Stomach (tissue), 9 donors: ENCODE measurements around the gene PLEKHJ1. TPM values are rescaled to one million over a fixed set of nuclear protein-coding genes. Genes with fewer than 3 reads are reported as not detected.
A peak's percentile ranks its signal among the peaks of the same experiment; 100 is the strongest.

ENCODE experiments used
- DNase-seq, 2 donors: peaks; one replicate each; pipeline versions ENCODE4 v3.0.0 to v3.0.0-alpha.2; 2013 to 2019
- H3K27ac ChIP-seq, 5 donors: fragments of 200-600 bp in 4 of 5; sonication (generic) in 4 of 5; one replicate each; pipeline ENCODE4 v1.5.1; 2013 to 2019; ENCODE audit warnings: mild to moderate bottlenecking in 1 of 5, moderate library complexity in 1 of 5
- H3K27me3 ChIP-seq, 3 donors: fragments of 200-600 bp; sonication (generic); one replicate each; pipeline ENCODE4 v1.5.1; 2017 to 2019; ENCODE audit warnings: mixed run types in 1 of 3
- H3K36me3 ChIP-seq, 4 donors: fragments of 200-600 bp; sonication (generic); 1 replicate in 3 of 4; 2 replicates in 1 of 4; pipeline ENCODE4 v1.5.1; 2016 to 2019
- H3K4me1 ChIP-seq, 4 donors: fragments of 200-600 bp; sonication (generic); one replicate each; pipeline ENCODE4 v1.5.1; 2016 to 2019
- H3K4me3 ChIP-seq, 4 donors: fragments of 200-600 bp; sonication (generic) in 3 of 4; one replicate each; pipeline ENCODE4 v1.5.1; 2016 to 2019; ENCODE audit warnings: mild to moderate bottlenecking in 1 of 4
- H3K9me3 ChIP-seq, 4 donors: fragments of 200-600 bp; sonication (generic); one replicate each; pipeline ENCODE4 v1.5.1; 2016 to 2019
- EP300 ChIP-seq: sonication (generic); formaldehyde crosslinking; IDR thresholded peaks from one replicate; pipeline ENCODE4 v1.6.1; 2017; ENCODE audit warnings: antibody characterized with exemption
- POLR2A ChIP-seq, 4 donors: fragments of 450-650 bp; IDR thresholded peaks; one replicate each; pipeline ENCODE4 v1.6.1; 2016; ENCODE audit warnings: antibody characterized with exemption in 4 of 4, control low read depth in 2 of 4, mild to moderate bottlenecking in 1 of 4, moderate library complexity in 1 of 4
- POLR2AphosphoS5 ChIP-seq, 3 donors: sonication (generic); formaldehyde crosslinking; IDR thresholded peaks; one replicate each; pipeline ENCODE4 v1.6.1; 2016; ENCODE audit warnings: antibody characterized with exemption in 3 of 3
- WGBS, 5 donors: extraction: QIAGEN DNeasy Blood & Tissue Kit in 3 of 5; methylation state at CpG; one replicate each; pipeline versions ENCODE4 v1.1.5 to v1.1.7; 2013 to 2018; 5-methylcytosine and 5-hydroxymethylcytosine counted together
- intact Hi-C: fragments of 100-400 bp; cut with DNase I; formaldehyde crosslinking; loops from one replicate; pipeline ENCODE4 v1.15.1; 2023; ENCODE audit warnings: low total_unique reads
- polyA plus RNA-seq, 3 donors: library from polyadenylated mRNA; stranded (reverse); fragments of 200-250 nt; gene quantifications; one replicate each; pipeline ENCODE4 v1.2.3, GENCODE V29; 2013
- total RNA-seq, 5 donors: library from RNA; depleted of rRNA; stranded (reverse); fragments of >200 nt; gene quantifications; one replicate each; pipeline versions ENCODE4 v1.1.0 to v1.2.3, GENCODE V29; 2014 to 2016
- TF ChIP-seq, protein P1 (sequence below), 7 experiments: fragments of 450-650 bp in 4 of 7; fragments of 200-600 bp in 3 of 7; sonication (generic) in 3 of 7; IDR thresholded peaks; one replicate each; pipeline ENCODE4 v1.5.1; 2016 to 2019; ENCODE audit warnings: antibody characterized with exemption in 7 of 7, control low read depth in 2 of 7, mild to moderate bottlenecking in 1 of 7
- donor health status: healthy with polysubstance abuse.
- donor health status: Bipolar disorder and iron deficiency.
- donor health status: healthy.

PLEKHJ1 gene
- total and polyA plus RNA-seq, 8 donors: 22.2 to 459 (median 111) TPM

GRCh38 chr19:2268480-2268830 lies 32.3 kb upstream of the PLEKHJ1 start:
- H3K36me3 ChIP-seq: peaks cover 13 to 23% (median 21%) of the 10 kb centered on the region in 4 donors
- TF ChIP-seq EP300: no peak
- TF ChIP-seq, protein P1, sequence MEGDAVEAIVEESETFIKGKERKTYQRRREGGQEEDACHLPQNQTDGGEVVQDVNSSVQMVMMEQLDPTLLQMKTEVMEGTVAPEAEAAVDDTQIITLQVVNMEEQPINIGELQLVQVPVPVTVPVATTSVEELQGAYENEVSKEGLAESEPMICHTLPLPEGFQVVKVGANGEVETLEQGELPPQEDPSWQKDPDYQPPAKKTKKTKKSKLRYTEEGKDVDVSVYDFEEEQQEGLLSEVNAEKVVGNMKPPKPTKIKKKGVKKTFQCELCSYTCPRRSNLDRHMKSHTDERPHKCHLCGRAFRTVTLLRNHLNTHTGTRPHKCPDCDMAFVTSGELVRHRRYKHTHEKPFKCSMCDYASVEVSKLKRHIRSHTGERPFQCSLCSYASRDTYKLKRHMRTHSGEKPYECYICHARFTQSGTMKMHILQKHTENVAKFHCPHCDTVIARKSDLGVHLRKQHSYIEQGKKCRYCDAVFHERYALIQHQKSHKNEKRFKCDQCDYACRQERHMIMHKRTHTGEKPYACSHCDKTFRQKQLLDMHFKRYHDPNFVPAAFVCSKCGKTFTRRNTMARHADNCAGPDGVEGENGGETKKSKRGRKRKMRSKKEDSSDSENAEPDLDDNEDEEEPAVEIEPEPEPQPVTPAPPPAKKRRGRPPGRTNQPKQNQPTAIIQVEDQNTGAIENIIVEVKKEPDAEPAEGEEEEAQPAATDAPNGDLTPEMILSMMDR (IDR thresholded peaks at IDR 0.05): no peak
- TF ChIP-seq POLR2A (IDR thresholded peaks at IDR 0.05): no peak
- no peak for TF ChIP-seq POLR2AphosphoS5 (IDR thresholded peaks at IDR 0.05)
- H3K27me3 ChIP-seq: no peaks in the 10 kb centered on the region
- peaks cover 32 to 68% (median 47%) of the 10 kb centered on the region in 4 donors for H3K4me1 ChIP-seq
- peak overlapping the region; percentile 97 to 100 (median 99) for H3K4me3 ChIP-seq
- H3K9me3 ChIP-seq: no peaks in the 10 kb centered on the region
- no peak for DNase-seq
- H3K27ac ChIP-seq: peak overlapping the region in 3 of 5 donors; percentile 96 to 99 (median 99)
- WGBS, 5 donors: 76 to 87% (median 83%) methylated on average over 4 of the region's 4 CpGs
- intact Hi-C loops: no loop called here

DNA sequence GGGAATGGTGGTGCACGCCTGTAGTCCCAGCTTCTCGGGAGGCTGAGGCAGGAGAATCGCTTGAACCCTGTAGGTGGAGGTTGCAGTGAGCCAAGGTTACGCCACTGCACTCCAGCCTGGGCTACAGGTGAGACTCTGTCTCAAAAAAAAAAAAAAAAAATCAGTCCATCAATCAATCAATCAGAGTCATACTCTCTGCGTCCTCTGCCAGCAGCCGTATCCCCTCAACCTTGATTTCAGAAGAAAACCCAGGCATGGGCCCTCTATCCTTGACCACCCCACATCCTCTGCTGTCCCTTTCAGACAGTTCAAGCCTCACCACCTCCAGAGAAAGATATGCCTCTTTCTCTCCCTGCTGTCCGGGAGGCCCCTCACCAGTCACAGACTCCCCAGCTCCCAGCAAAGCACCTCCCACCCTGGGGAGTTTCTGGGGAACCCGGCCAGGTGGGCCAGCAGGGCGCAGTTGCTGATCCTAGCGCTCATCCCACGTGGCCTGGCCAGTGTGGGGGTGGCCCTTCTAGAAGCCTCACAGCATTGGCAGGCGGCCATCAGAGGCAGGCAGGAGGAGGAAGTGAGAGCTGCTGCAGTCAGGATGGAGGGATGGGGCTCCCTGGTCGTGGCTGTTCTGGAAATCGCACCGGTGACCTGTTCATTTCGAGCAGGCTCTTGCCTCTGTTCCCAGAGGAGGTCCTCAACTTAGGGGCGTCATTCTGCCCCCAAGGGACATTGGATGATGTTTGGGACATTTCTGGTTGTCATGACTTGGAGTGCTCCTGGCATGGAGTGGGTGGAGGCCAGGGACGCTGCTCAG lies 30.3 kb upstream of the PLEKHJ1 start:
- Histone ChIP-seq H3K9me3 (no peaks in the 10 kb centered on the region), H3K36me3 (peaks cover 0 to 3% (median 2%) of the 10 kb centered on the region in 4 donors), H3K27ac (peak overlapping the region in 4 of 5 donors; percentile 19 to 64 (median 40)), H3K4me1 (peaks cover 12 to 48% (median 26%) of the 10 kb centered on the region in 4 donors), H3K27me3 (no peaks in the 10 kb centered on the region), H3K4me3 (no peak overlapping the region)
- TF ChIP-seq, protein P1 (IDR thresholded peaks at IDR 0.05): no peak
- peak in 2 of 3 donors; percentile 32 to 67 for TF ChIP-seq POLR2AphosphoS5 (IDR thresholded peaks at IDR 0.05)
- WGBS, 5 donors: 43 to 48% (median 45%) methylated on average over 13 to 18 of the region's 18 CpGs
- intact Hi-C loops: no loop called here
- DNase-seq: peak; percentile 89 to 93

DNA sequence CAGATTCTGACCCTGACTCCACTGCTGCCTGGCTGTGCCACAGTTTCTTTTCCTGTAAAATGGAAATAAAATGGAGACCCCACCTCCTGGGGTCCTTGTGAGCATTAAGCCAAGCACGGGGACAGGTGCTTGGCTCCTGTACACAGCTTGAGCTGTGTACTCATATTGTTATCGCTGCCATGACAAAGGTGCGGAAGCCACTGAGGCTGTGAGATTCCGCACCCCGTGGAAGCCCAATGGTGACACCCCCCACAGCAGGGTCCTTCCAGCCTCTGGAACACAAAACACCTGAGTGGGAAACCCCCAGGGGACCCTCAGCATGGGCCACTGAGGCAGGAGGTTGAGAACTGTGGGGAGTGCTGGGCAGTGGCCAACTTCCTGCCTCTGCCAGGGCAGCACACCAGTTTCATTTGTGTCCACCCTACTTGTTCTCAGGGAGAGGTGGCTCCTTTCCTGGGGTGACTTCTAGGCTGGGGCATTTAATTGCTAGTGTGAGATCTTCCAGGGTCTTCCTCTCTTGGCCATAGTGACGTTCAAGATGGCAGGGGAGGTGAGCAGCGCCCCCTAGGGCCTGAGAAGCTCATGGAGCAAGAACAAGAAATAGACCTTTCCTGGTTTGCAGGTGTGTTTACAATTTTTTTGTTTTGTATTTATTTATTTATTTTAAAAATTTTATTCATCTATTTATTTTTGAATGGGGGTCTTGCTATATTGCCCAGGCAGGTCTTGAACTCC lies 25.5 kb upstream of the PLEKHJ1 start:
- peak in 1 of 2 donors; percentile 60 for DNase-seq
- Histone ChIP-seq H3K9me3 (no peaks in the 10 kb centered on the region), H3K27me3 (no peaks in the 10 kb centered on the region), H3K27ac (no peak overlapping the region), H3K36me3 (no peaks in the 10 kb centered on the region), H3K4me3 (no peak overlapping the region), H3K4me1 (peaks cover 5 to 20% (median 9%) of the 10 kb centered on the region in 4 donors)
- intact Hi-C loops: no loop called here
- TF ChIP-seq POLR2AphosphoS5 (IDR thresholded peaks at IDR 0.05) (no peak), POLR2A (IDR thresholded peaks at IDR 0.05) (no peak), EP300 (no peak)
- TF ChIP-seq, protein P1 (IDR thresholded peaks at IDR 0.05): peak in 2 of 7 experiments; percentile 27 to 37
- WGBS, 5 donors: 2 to 69% (median 63%) methylated on average over 2 to 7 of the region's 7 CpGs

DNA sequence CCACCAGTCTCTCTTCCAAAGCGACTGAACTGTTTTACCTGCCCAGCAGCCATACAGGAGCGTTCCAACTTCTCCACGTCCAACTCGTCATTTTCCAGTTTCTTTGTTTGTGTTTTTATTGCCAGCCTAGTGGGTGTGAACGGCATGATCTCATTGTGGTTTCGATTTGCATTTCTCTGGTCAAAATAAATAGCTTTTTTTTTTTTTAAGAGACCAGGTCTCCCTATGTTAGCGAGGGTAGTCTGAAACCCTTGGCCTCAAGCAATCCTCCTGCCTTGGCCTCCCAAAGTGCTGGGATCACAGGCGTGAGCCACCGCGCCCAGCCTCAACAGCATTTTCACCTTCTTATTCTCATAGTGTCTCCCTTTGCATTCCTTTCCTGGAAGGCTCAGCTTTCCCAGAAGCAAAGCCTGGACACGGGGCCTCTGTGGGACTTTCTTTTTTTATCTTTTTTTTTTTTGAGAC lies 24.2 kb upstream of the PLEKHJ1 start:
- Histone ChIP-seq H3K4me1 (peaks cover 0 to 9% (median 2%) of the 10 kb centered on the region in 4 donors), H3K36me3 (no peaks in the 10 kb centered on the region), H3K9me3 (no peaks in the 10 kb centered on the region), H3K27me3 (no peaks in the 10 kb centered on the region), H3K4me3 (no peak overlapping the region), H3K27ac (peak overlapping the region in 1 of 5 donors; percentile 10)
- intact Hi-C loops: no loop called here
- TF ChIP-seq EP300 (no peak), POLR2A (IDR thresholded peaks at IDR 0.05) (no peak)
- 63 to 73% (median 69%) methylated on average over 11 of the region's 11 CpGs for whole genome bisulfite sequencing, 5 donors
- no peak for DNase-seq
